ENCODE measurements around the gene HNRNPLL. TPM values are rescaled to one million over a fixed set of nuclear protein-coding genes. Genes with fewer than 3 reads are reported as not detected.

The HNRNPLL gene
- total RNA-seq, 1 donor from 2014 or later: 67.7 TPM

GRCh38 chr2:38633895-38634294 lies 31.2 kb upstream of the HNRNPLL start:
- DNase-seq (ENCODE audit: low spot score): no peak
- no peaks in the 10 kb centered on the region for H3K27me3 Mint-ChIP-seq (ENCODE audit: low read depth)
- intact Hi-C loops (cut with micrococcal nuclease): loop anchor here (1.0 to 2.0 kb wide), 4 partner anchors 15 to 33 kb away; no protein-coding TSS in a partner anchor
- peaks cover 45% of the 10 kb centered on the region for H3K4me1 Mint-ChIP-seq (ENCODE audit: low read depth)
- H3K9me3 Mint-ChIP-seq: peaks cover 17% of the 10 kb centered on the region
- peak overlapping the region; percentile 2 for H3K4me3 Mint-ChIP-seq (ENCODE audit: low read depth)
- H3K27ac Mint-ChIP-seq: peak overlapping the region; percentile 15
- peaks cover 12% of the 10 kb centered on the region for H3K36me3 Mint-ChIP-seq (ENCODE audit: low read depth)

- intact Hi-C loops (cut with micrococcal nuclease): no loop called here
- Mint-ChIP-seq H3K27me3 (ENCODE audit: low read depth) (no peaks in the 10 kb centered on the region), H3K4me1 (ENCODE audit: low read depth) (peaks cover 38% of the 10 kb centered on the region), H3K27ac (no peak overlapping the region), H3K4me3 (ENCODE audit: low read depth) (no peak overlapping the region), H3K9me3 (peaks cover 17% of the 10 kb centered on the region), H3K36me3 (ENCODE audit: low read depth) (peaks cover 12% of the 10 kb centered on the region)
- no peak for DNase-seq (ENCODE audit: low spot score)
Measured at GRCh38 chr2:38632980-38633379, 30.3 kb upstream of the HNRNPLL start.

- H3K4me3 Mint-ChIP-seq (ENCODE audit: low read depth): no peak overlapping the region
- peaks cover 11% of the 10 kb centered on the region for H3K36me3 Mint-ChIP-seq (ENCODE audit: low read depth)
- intact Hi-C loops (cut with micrococcal nuclease): no loop called here
- peaks cover 45% of the 10 kb centered on the region for H3K4me1 Mint-ChIP-seq (ENCODE audit: low read depth)
- no peaks in the 10 kb centered on the region for H3K27me3 Mint-ChIP-seq (ENCODE audit: low read depth)
- DNase-seq (ENCODE audit: low spot score): no peak
- H3K9me3 Mint-ChIP-seq: peaks cover 16% of the 10 kb centered on the region
- H3K27ac Mint-ChIP-seq: no peak overlapping the region
Measured at GRCh38 chr2:38631976-38632375, 29.2 kb upstream of the HNRNPLL start.

GRCh38 chr2:38629684-38630083 lies 27.0 kb upstream of the HNRNPLL start:
- Mint-ChIP-seq H3K27me3 (ENCODE audit: low read depth) (no peaks in the 10 kb centered on the region), H3K36me3 (ENCODE audit: low read depth) (peaks cover 7% of the 10 kb centered on the region), H3K9me3 (peaks cover 12% of the 10 kb centered on the region), H3K4me3 (ENCODE audit: low read depth) (no peak overlapping the region), H3K4me1 (ENCODE audit: low read depth) (peaks cover 45% of the 10 kb centered on the region), H3K27ac (no peak overlapping the region)
- no peak for DNase-seq (ENCODE audit: low spot score)
- intact Hi-C loops (cut with micrococcal nuclease): no loop called here

GRCh38 chr2:38627391-38627790 lies 24.7 kb upstream of the HNRNPLL start:
- intact Hi-C loops (cut with micrococcal nuclease): no loop called here

GRCh38 chr2:38626326-38627035 lies 23.8 kb upstream of the HNRNPLL start:
- peaks cover 7% of the 10 kb centered on the region for H3K36me3 Mint-ChIP-seq (ENCODE audit: low read depth)
- peak overlapping the region; percentile 36 for H3K27ac Mint-ChIP-seq
- no peak overlapping the region for H3K4me3 Mint-ChIP-seq (ENCODE audit: low read depth)
- intact Hi-C loops (cut with micrococcal nuclease): no loop called here
- H3K4me1 Mint-ChIP-seq (ENCODE audit: low read depth): peaks cover 41% of the 10 kb centered on the region
- peak; percentile 54 for DNase-seq (ENCODE audit: low spot score)
- H3K9me3 Mint-ChIP-seq: peaks cover 9% of the 10 kb centered on the region
- H3K27me3 Mint-ChIP-seq (ENCODE audit: low read depth): no peaks in the 10 kb centered on the region

More at GRCh38 chr2:38627391-38627790, 24.7 kb upstream of the HNRNPLL start:
- Mint-ChIP-seq H3K27me3 (ENCODE audit: low read depth) (no peaks in the 10 kb centered on the region), H3K9me3 (peaks cover 9% of the 10 kb centered on the region), H3K36me3 (ENCODE audit: low read depth) (peaks cover 7% of the 10 kb centered on the region), H3K27ac (no peak overlapping the region), H3K4me1 (ENCODE audit: low read depth) (peaks cover 37% of the 10 kb centered on the region), H3K4me3 (ENCODE audit: low read depth) (no peak overlapping the region)
- DNase-seq (ENCODE audit: low spot score): no peak

- no peaks in the 10 kb centered on the region for H3K36me3 Mint-ChIP-seq (ENCODE audit: low read depth)
- no peaks in the 10 kb centered on the region for H3K27me3 Mint-ChIP-seq (ENCODE audit: low read depth)
- no peak overlapping the region for H3K27ac Mint-ChIP-seq
- no peaks in the 10 kb centered on the region for H3K9me3 Mint-ChIP-seq
- no peak overlapping the region for H3K4me3 Mint-ChIP-seq (ENCODE audit: low read depth)
- DNase-seq (ENCODE audit: low spot score): no peak
- intact Hi-C loops (cut with micrococcal nuclease): no loop called here
- peaks cover 53% of the 10 kb centered on the region for H3K4me1 Mint-ChIP-seq (ENCODE audit: low read depth)
Measured at GRCh38 chr2:38622210-38622609, 19.5 kb upstream of the HNRNPLL start.

GRCh38 chr2:38621018-38621417 lies 18.3 kb upstream of the HNRNPLL start:
- Mint-ChIP-seq H3K27me3 (ENCODE audit: low read depth) (no peaks in the 10 kb centered on the region), H3K27ac (no peak overlapping the region), H3K4me1 (ENCODE audit: low read depth) (peaks cover 50% of the 10 kb centered on the region), H3K36me3 (ENCODE audit: low read depth) (no peaks in the 10 kb centered on the region), H3K4me3 (ENCODE audit: low read depth) (no peak overlapping the region), H3K9me3 (no peaks in the 10 kb centered on the region)
- intact Hi-C loops (cut with micrococcal nuclease): no loop called here
- DNase-seq (ENCODE audit: low spot score): no peak

- Mint-ChIP-seq H3K36me3 (ENCODE audit: low read depth) (no peaks in the 10 kb centered on the region), H3K27ac (no peak overlapping the region), H3K4me1 (ENCODE audit: low read depth) (peaks cover 51% of the 10 kb centered on the region), H3K27me3 (ENCODE audit: low read depth) (no peaks in the 10 kb centered on the region), H3K9me3 (no peaks in the 10 kb centered on the region), H3K4me3 (ENCODE audit: low read depth) (no peak overlapping the region)
- DNase-seq (ENCODE audit: low spot score): no peak
- intact Hi-C loops (cut with micrococcal nuclease): no loop called here
Measured at GRCh38 chr2:38620282-38620977, 17.7 kb upstream of the HNRNPLL start.

- intact Hi-C loops (cut with micrococcal nuclease): loop anchor here (2.0 kb wide), 1 partner anchor 15 kb away; no protein-coding TSS in a partner anchor
- Mint-ChIP-seq H3K36me3 (ENCODE audit: low read depth) (no peaks in the 10 kb centered on the region), H3K27me3 (ENCODE audit: low read depth) (no peaks in the 10 kb centered on the region), H3K27ac (peak overlapping the region; percentile 19), H3K4me1 (ENCODE audit: low read depth) (peaks cover 53% of the 10 kb centered on the region), H3K9me3 (no peaks in the 10 kb centered on the region), H3K4me3 (ENCODE audit: low read depth) (no peak overlapping the region)
- DNase-seq (ENCODE audit: low spot score): no peak
Measured at GRCh38 chr2:38619458-38620164, 16.9 kb upstream of the HNRNPLL start.

GRCh38 chr2:38617301-38617700 lies 14.6 kb upstream of the HNRNPLL start:
- Mint-ChIP-seq H3K9me3 (no peaks in the 10 kb centered on the region), H3K36me3 (ENCODE audit: low read depth) (no peaks in the 10 kb centered on the region), H3K27me3 (ENCODE audit: low read depth) (no peaks in the 10 kb centered on the region), H3K4me3 (ENCODE audit: low read depth) (no peak overlapping the region), H3K27ac (no peak overlapping the region), H3K4me1 (ENCODE audit: low read depth) (peaks cover 68% of the 10 kb centered on the region)
- intact Hi-C loops (cut with micrococcal nuclease): no loop called here
- DNase-seq (ENCODE audit: low spot score): no peak

GRCh38 chr2:38615237-38615636 lies 12.5 kb upstream of the HNRNPLL start:
- H3K4me1 Mint-ChIP-seq (ENCODE audit: low read depth): peaks cover 73% of the 10 kb centered on the region
- H3K36me3 Mint-ChIP-seq (ENCODE audit: low read depth): peaks cover 3% of the 10 kb centered on the region
- H3K27ac Mint-ChIP-seq: peak overlapping the region; percentile 26
- H3K4me3 Mint-ChIP-seq (ENCODE audit: low read depth): no peak overlapping the region
- no peak for DNase-seq (ENCODE audit: low spot score)
- intact Hi-C loops (cut with micrococcal nuclease): loop anchor here (1.0 kb wide), 2 partner anchors 38 to 52 kb away; no protein-coding TSS in a partner anchor
- H3K27me3 Mint-ChIP-seq (ENCODE audit: low read depth): no peaks in the 10 kb centered on the region
- no peaks in the 10 kb centered on the region for H3K9me3 Mint-ChIP-seq

GRCh38 chr2:38613849-38614213 lies 11.1 kb upstream of the HNRNPLL start:
- Mint-ChIP-seq H3K27me3 (ENCODE audit: low read depth) (no peaks in the 10 kb centered on the region), H3K4me3 (ENCODE audit: low read depth) (no peak overlapping the region), H3K4me1 (ENCODE audit: low read depth) (peaks cover 74% of the 10 kb centered on the region)

More at GRCh38 chr2:38613849-38614213, 11.1 kb upstream of the HNRNPLL start:
- no peak overlapping the region for H3K27ac Mint-ChIP-seq
- peaks cover 6% of the 10 kb centered on the region for H3K36me3 Mint-ChIP-seq (ENCODE audit: low read depth)
- peaks cover 4% of the 10 kb centered on the region for H3K9me3 Mint-ChIP-seq
- no peak for DNase-seq (ENCODE audit: low spot score)
- intact Hi-C loops (cut with micrococcal nuclease): no loop called here
